Femur (tissue), 1 donor: Measurements from ENCODE around the gene MTA3.

Source experiments
- DNase-seq: peaks from one replicate; pipeline ENCODE4 v3.0.0-alpha.2; 2017

Gene MTA3

DNA sequence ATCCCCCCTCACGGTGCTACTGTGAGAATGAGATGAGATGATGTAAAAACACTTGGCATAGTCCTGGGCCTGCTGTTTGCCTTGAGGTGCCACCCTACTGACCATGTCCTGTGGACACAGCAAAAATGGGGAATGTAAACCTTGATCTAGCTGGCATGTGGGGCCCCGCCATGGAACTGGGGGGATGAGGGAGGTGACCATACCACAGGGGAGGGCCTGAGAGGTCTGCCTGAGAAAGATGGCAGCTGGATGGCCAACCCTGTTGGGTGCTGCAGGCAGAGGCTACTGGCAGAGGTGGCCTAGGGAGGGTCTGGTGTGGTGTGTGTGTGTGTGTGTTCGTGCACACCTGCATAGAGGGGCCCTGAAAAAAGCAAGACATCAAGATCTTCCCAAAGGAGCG, 223.2 kb downstream of the MTA3 start:
- no peak for DNase-seq

DNA sequence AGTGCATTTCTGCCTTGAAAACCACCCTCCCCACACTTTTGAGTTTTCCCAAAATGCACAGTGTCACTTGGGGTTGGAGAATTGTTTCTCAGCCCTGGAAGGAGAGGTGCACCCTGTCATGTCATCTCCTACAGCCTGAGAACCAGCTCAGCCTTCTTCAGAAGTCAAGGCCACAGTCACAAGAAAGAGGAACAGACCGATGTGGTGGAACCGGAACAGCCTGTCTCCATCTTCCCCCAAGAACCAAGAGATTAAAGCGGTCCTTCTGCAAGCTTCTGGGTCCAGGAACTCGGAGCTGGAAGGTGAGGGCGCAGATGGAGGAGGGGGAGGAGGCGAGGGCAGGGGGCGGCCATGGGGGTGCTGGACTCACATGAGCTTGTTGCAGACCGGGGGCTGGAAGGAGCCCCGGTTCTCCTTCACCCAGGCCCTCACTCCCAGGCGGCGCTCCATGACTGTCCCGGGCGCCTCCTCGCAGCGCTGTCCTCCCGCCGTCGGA, 223.7 kb downstream of the MTA3 start:
- no peak for DNase-seq

DNA sequence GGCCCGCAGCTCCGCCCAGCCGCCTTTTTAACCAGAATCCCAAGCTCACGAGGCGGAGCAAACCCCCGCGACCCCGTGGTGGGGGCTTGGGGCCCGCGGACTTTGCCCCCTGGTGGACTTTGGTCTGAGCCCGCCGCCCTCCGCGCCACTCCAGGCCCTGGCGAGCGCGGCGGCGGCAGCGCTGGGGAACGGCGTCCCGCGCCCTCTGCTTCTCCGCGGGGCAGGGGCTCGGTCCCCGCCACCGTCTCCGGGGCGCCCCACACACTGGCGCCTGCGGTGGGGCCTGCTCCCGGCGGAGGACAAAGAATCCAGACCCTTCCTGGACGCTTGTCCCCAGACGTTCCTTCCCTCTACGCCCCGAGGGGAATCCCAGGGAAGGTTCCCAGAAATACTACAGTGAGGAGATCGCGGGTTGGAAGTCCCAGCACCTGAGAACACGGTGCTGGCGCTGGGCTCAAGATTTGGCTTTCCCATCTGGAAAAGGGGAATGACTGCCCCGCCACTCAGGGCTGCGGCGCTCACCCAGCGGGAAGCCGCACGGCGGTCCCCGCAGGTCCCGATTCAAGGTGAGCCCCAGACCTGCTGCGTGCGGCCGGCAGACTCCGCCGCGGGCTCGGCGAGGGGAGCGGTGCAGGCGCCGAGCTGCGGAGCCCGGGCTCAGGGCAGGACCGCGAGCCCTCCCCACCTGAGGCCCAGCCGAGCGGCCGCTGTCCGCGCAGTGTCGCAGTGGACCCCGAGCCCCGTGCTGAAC, 224.3 kb downstream of the MTA3 start, which contains the start of gene HAAO:
Gene HAAO (minus strand): TSS at position 1 of the 751 bp plus-strand sequence. CDS start 47 bp downstream, outside the sequence.
- peak; percentile 85 for DNase-seq

DNA sequence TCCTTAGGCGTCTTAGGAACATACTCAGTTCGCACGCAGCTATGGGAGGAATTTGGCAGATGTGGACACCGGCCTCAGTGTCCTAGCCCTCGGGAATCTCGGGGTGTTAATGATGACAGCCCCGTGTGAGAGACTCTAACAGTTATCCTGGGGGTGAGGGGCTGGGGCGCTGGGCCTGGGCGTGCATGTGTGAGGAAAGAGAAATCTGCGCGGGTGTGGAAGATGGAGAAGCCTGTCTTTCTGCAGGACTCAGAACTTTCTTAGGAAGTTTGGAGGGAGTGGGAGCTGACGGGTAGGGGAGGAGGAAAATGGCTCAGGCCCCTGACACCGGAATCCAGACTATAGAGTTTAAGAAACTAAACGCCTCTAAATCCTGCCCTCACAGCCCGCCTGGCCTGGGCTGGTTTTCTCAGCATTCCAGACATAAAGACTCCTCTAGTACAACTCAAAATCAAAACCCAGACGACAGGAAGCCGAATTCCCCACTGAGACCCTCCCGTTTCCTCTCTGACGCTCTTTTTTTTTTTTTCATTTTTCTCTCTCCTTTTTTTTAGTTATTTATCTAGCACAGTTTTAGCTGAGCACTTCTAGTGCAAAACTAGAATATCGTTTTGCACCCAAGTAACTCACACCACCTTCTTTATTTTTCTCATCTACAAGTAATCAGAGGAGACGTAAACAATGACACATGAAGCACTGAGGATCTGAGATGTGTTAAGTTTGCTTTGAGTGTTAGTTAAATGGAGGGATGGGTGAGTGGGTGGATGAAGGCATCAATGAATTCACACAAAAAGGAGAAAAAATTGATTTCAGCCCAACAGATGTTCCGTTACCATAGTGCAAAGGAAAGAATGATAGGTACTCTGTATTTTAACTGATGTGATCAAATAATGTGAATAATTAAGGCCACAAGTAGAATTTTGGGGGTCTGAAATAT, 225.2 kb downstream of the MTA3 start:
- peak; percentile 76 for DNase-seq

DNA sequence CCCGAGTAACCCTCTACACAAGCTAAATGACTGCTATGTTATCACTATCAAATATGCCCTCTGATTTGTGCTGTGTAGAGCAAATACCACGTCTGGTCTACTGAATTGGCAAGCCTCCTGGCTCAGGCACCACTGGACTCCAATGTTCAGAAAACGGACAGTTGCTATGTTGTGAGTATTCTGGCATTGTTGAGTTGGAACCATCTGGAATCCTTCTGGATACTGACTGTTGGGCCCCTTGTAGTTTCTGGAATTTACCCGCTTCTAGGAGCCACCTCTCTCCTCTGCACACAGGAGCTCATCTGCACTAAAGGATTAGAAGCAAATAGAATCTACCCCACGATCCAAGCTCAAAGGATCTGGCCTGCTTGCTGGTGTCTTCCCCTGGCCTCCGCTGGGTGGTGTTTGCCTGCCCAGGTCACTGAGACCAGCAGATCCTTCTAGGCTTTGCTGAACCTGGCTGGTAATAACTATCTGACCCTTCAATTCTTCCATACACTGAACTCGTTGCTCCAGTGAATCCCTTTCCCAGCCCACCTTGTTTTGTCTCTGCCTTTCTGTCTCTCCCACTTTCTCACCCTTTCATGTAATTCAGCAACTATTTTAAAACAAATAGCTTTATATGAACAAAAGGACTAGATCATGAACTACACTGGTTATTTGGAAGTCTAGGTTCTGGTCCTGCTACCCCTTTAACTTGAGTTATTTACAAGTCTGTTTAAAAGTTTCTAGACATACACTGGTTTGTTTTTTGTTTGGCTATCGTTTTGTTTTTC, 226.0 kb downstream of the MTA3 start:
- DNase-seq: no peak

DNA sequence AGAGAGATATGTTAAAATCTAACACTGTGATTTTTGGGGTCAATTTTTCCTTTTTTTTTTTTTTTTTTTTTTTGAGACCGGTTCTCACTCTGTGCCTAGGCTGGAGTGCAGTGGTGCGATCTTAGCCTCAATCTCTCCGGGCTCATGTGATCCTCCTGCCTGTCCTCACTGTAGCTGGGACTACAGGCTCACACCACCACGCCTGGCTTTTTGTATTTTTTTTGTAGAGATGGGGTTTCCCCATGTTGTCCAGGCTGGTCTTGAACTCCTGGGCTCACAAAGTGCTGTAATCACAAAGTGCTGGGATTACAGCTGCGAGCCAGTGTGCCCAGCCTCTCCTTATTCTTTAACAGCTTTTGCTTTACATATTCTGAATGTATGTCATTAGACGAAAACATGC, 226.8 kb downstream of the MTA3 start:
- DNase-seq: no peak

DNA sequence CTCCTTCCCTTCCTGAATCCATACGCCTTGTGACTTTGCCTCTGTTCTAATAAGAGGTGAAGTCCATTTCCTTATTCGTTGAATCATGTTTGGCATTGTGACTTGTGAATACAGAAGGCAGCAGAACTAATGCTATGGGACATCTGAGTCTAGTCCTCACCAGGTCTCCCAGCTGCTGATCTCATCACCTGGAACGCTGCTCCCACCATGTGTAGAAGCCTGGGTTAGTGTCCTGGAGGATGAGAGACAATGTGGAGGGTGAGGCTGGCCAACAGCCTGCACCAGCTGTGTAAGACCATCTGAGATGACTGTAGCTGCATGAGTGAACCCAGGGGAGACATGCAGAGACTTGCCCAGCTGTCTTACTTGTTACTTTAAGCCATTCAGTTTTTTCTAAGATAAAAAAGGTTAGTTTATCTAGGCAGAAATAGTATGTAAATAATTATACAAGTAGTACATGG, 227.4 kb downstream of the MTA3 start:
- DNase-seq: no peak

DNA sequence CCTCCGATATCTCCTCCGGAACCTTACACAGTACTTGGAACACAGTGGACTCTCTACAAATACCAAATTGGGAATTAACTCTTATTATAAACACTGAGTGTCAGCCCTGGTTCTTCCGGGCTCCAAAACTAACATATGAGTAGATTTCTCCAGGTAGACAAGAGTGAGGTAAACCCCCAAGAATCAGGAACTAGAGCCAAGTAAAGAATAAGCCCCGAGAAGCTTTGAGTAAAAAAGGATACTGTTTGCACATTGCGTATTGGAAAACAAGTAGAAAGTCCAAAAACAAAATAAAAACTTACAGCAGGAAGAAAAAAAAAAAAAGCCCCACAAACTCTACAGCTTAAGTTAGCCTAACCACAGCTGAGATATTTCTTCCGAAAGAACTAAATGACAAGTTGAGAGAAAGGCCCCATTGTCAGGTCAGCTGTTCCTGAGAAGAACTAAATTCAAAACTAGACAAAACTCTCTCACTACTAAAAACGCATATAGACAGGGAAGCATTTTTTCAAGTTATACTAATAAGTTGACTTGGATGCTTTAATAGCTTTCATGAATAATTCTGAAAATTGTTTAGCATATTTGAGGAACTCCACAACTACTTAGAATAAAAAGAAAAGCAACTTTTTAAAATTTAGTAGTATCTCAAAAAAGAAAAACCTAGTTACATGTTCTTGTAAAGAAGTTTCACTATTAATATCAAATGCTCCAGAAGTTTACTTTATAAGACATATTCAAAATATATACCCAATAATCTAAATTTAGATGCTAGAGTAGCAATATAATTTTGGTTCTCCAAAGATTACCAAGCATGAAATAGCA, 228.2 kb downstream of the MTA3 start:
- DNase-seq: no peak

DNA sequence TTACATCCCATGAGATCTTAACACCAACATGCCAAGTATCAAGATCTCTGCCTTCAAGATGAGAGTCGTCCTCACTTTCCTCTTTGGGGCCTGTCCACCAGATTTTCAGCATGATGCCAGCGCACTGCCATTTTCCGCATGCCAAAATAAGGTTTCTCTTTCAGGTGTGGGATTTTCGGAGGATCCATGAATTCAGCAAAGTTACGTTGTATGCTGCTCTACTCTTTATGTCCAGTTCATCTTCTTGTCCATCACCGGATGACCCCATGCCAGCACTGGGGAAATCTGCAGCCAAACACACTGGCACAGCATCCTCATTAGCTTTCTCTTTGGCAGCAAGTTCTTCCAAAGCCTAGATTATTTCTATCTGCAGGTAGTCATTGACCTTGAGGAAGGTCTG, 228.8 kb downstream of the MTA3 start:
- DNase-seq: no peak

DNA sequence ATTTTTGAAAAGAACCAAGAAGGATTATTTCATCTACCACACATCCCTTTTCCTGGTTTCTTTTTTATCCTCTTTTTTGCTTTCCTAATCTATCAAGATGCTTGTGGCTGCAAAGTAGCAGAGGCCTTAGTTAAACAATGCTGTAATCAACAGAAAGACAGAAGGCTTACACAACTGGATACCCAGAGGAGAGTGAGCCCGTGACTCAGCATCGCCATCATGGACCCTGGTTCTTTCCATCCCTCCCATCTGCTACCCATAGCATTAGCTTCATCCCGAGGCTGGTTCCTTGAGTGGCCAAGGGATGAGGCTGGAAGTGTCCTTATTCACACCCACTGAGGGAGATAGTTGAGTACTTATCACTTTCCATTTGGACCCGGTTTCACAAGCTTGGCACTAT, 231.4 kb downstream of the MTA3 start:
- no peak for DNase-seq

DNA sequence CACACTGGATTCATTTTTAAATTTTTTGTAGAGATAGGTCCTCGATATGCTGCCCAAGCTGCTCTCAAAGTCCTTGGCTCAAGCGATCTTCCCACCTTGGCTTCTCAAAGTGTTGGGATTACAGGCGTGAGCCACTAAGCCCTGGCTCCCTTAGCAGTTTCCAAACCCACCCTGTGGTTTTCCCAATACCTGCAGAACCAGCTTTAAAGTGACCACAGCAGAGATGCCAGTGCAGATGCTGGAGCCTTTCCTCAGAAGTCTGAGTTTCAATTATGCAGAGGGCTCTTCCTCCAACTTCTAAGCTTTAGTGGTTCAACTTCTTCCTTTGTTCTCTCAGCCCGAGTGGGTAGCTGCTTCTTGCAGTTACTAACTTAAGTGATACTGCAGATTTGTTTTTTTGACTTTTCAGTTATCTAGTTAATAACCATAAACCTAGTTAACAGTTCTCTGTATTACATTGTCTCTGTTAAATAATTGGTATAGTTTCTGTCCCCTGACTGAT, 232.1 kb downstream of the MTA3 start:
- DNase-seq: no peak

DNA sequence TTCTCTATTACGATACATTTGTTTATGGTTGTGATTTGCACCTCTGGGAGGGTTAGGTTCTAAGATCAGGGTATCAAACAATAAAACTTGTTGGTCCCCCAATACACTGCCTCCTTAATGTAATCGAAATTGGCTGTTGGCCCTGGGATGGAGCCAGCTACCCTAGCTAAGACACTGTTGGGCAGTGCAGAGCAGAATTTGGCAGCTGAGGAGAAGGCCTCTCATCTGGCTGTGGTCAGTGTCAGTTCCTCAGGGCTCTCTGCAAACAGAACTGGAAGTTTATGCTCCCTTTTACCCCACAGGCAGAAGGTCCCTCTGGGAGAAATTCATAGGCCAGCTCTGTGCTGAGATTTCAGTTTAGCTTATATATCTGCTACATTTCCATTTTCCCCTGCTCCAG, 232.5 kb downstream of the MTA3 start:
- no peak for DNase-seq

DNA sequence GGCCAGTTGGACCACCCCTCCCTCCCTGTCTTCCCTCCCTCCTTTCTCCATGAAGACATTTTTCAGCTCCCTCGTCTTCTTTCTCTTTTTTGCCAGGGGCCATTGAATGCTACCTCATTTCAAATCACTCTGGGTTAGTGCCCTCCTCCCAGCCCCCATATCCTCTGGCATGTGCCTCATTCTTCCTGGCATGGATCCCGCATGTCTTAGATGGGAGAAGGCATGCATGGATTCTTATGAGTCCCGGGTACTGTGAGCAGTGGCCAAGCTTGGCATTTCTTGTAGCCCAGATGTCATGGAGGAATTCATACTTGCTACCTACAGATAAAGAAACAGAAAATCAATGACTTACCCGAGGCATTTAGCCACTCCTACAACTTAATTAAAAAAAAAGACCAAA, 232.9 kb downstream of the MTA3 start:
- DNase-seq: no peak

DNA sequence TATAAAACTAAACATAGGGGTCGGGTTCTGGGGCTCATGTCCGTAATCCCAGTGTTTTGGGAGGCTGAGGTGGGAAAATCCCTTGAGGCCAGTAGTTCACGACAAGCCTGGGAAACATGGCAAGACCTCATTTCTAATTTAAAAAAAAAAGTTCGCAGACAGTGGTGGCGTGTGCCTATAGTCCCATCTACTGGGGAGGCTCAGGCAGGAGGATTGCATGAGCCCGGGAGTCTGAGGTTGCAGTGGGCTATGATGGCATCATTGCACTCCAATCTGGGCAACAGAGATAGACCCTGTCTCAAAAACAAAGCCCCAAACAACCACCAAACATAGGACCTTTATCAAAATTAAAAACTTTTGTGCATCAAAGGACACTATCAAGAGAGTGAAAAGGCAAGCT, 233.7 kb downstream of the MTA3 start:
- no peak for DNase-seq

DNA sequence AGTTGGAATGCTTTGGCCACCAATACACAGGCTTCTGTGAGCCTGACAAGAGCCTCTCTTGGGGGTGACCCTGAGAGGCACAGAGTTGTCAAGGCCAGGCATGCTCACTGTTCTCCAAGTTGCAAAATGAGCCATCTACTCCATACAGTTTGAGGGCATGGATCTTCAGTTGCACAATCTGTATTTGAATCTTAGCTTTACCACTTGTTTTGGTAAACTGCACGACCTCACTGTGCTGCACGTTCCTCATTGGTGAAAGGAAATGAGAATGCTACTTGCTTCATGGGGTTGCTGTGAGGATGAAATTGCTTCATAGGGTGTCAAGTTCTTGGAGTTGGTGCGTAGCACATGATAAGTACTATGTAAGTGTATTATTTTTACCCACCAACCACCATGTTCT, 235.9 kb downstream of the MTA3 start:
- no peak for DNase-seq

DNA sequence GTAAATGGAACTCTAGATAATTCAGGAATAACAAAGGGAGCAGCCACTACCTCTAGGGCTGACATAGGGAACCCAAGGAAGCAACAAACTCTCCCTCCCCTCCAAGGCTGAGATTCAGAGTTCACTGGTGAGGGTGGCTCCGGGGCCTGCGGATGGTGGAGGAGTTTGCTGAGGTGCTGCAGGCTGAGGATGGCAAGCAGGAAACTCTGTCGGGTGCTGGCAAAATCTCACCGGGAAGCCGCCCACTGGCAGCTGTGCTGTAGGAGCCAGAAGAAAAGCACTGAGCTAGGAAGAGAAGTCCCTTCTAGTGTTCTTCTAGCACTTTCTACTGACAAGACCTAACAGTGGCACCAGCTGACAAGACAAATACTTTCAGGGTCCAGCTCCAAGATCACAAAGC, 236.5 kb downstream of the MTA3 start:
- DNase-seq: no peak
